Esophagus squamous epithelium (tissue), 4 donors: ENCODE measurements around the gene SECISBP2.

Source experiments
- CTCF ChIP-seq, 6 experiments: fragments of 450-650 bp in 4 of 6; fragments of 200-600 bp in 2 of 6; sonication (generic) in 2 of 6; IDR thresholded peaks; one replicate each; pipeline ENCODE4 v1.5.1; 2016 to 2019; ENCODE audit warnings: antibody characterized with exemption in 6 of 6, mild to moderate bottlenecking in 4 of 6, moderate library complexity in 4 of 6
- POLR2A ChIP-seq, 4 donors: fragments of 450-650 bp; IDR thresholded peaks; one replicate each; pipeline ENCODE4 v1.6.1; 2017; ENCODE audit warnings: antibody characterized with exemption in 4 of 4, mild to moderate bottlenecking in 4 of 4, moderate library complexity in 3 of 4

- TF ChIP-seq CTCF (IDR thresholded peaks at IDR 0.05) (no peak), POLR2A (IDR thresholded peaks at IDR 0.05) (no peak)
Observed at GRCh38 chr9:89361816-89362646, 43.7 kb downstream of the SECISBP2 start.
